Upper lobe of right lung (tissue), 1 donor: ENCODE results near the gene FYN. TPM values are rescaled to one million over a fixed set of nuclear protein-coding genes. Genes with fewer than 3 reads are reported as not detected.
A peak's percentile ranks its signal among the peaks of the same experiment; 100 is the strongest.
"Not testable (repeated sequence)": the region's sequence is repeated elsewhere in the genome, so short reads cannot be mapped to it uniquely, and the experiment has no call there.

Source experiments
- ATAC-seq: fragments of 200-7000 bp; cut with Tn5 transposase; one replicate; pipeline ENCODE4 v1.9.1; 2020; ENCODE audit warnings: mild to moderate bottlenecking, moderate library complexity
- DNase-seq: peaks from one replicate; pipeline ENCODE4 v3.0.0-alpha.2; 2020
- H3K27ac ChIP-seq: fragments of 200-600 bp; one replicate; pipeline ENCODE4 v1.8.0; 2022
- H3K27me3 ChIP-seq: fragments of 200-600 bp; one replicate; pipeline ENCODE4 v1.8.0; 2022; ENCODE audit warnings: mild to moderate bottlenecking
- H3K36me3 ChIP-seq: fragments of 200-600 bp; one replicate; pipeline ENCODE4 v1.8.0; 2022
- H3K4me1 ChIP-seq: fragments of 200-600 bp; one replicate; pipeline ENCODE4 v1.8.0; 2022
- H3K4me3 ChIP-seq: fragments of 200-600 bp; one replicate; pipeline ENCODE4 v1.8.0; 2022; ENCODE audit warnings: mild to moderate bottlenecking
- H3K9me3 ChIP-seq: fragments of 200-600 bp; one replicate; pipeline ENCODE4 v1.8.0; 2022
- CTCF ChIP-seq: fragments of 200-600 bp; IDR thresholded peaks from one replicate; pipeline ENCODE4 v1.8.0; 2022; ENCODE audit warnings: antibody characterized with exemption
- intact Hi-C: fragments of 100-400 bp; cut with DNase I; formaldehyde crosslinking; loops from one replicate; pipeline ENCODE4 v1.11.0; 2022
- total RNA-seq: library from RNA; stranded (reverse); fragmentation: NEBNext Ultra II Directional; extraction: Animal tissue kit (Norgen Biotek cat#: 25700); gene quantifications from one replicate; pipeline ENCODE4 v1.2.1, GENCODE V29; 2021
- donor health status: DM: no; HTN: yes; CAD: no; lungs with severe emphysema.

Gene FYN
- total RNA-seq, 1 donor from 2014 or later: 115 TPM

GRCh38 chr6:111685058-111685457 lies 188.2 kb downstream of the FYN start:
- no peak for TF ChIP-seq CTCF
- no peak for ATAC-seq
- peaks cover 41% of the 10 kb centered on the region for H3K4me1 ChIP-seq
- H3K36me3 ChIP-seq: peaks cover 5% of the 10 kb centered on the region
- H3K9me3 ChIP-seq: no peaks in the 10 kb centered on the region
- H3K27me3 ChIP-seq: no peaks in the 10 kb centered on the region
- no peak for DNase-seq
- no peak overlapping the region for H3K4me3 ChIP-seq
- H3K27ac ChIP-seq: peak overlapping the region; percentile 70
- intact Hi-C loops: no loop called here

- H3K4me3 ChIP-seq: no peak overlapping the region
- TF ChIP-seq CTCF: no peak
- H3K27me3 ChIP-seq: no peaks in the 10 kb centered on the region
- no peaks in the 10 kb centered on the region for H3K9me3 ChIP-seq
- intact Hi-C loops: no loop called here
- peaks cover 5% of the 10 kb centered on the region for H3K36me3 ChIP-seq
- peak overlapping the region; percentile 70 for H3K27ac ChIP-seq
- no peak for DNase-seq
- ATAC-seq: no peak
- peaks cover 41% of the 10 kb centered on the region for H3K4me1 ChIP-seq
Observed at GRCh38 chr6:111683749-111684267, 189.4 kb downstream of the FYN start.

GRCh38 chr6:111683157-111683556 lies 190.1 kb downstream of the FYN start:
- Histone ChIP-seq H3K36me3 (peaks cover under 1% of the 10 kb centered on the region), H3K4me1 (peaks cover 41% of the 10 kb centered on the region), H3K27ac (peak overlapping the region; percentile 70), H3K4me3 (no peak overlapping the region), H3K9me3 (no peaks in the 10 kb centered on the region), H3K27me3 (no peaks in the 10 kb centered on the region)
- ATAC-seq (no peak), DNase-seq (no peak)
- intact Hi-C loops: no loop called here
- no peak for TF ChIP-seq CTCF

GRCh38 chr6:111681860-111682259 lies 191.4 kb downstream of the FYN start:
- TF ChIP-seq CTCF: no peak
- H3K27me3 ChIP-seq: no peaks in the 10 kb centered on the region
- H3K4me3 ChIP-seq: no peak overlapping the region
- no peaks in the 10 kb centered on the region for H3K36me3 ChIP-seq
- H3K9me3 ChIP-seq: no peaks in the 10 kb centered on the region
- intact Hi-C loops: no loop called here
- ATAC-seq (no peak), DNase-seq (no peak)
- peaks cover 34% of the 10 kb centered on the region for H3K4me1 ChIP-seq
- H3K27ac ChIP-seq: no peak overlapping the region

- H3K9me3 ChIP-seq, intact Hi-C loops, H3K36me3 ChIP-seq, DNase-seq, H3K27me3 ChIP-seq, H3K4me3 ChIP-seq, H3K27ac ChIP-seq, ATAC-seq: not testable (repeated sequence)
- H3K4me1 ChIP-seq: peaks cover 26% of the 10 kb centered on the region
Observed at GRCh38 chr6:111680811-111681609, 192.2 kb downstream of the FYN start.

- H3K27ac ChIP-seq: no peak overlapping the region
- H3K36me3 ChIP-seq: no peaks in the 10 kb centered on the region
- intact Hi-C loops: no loop called here
- TF ChIP-seq CTCF: no peak
- peaks cover 19% of the 10 kb centered on the region for H3K4me1 ChIP-seq
- no peaks in the 10 kb centered on the region for H3K27me3 ChIP-seq
- DNase-seq (no peak), ATAC-seq (no peak)
- H3K4me3 ChIP-seq: no peak overlapping the region
- no peaks in the 10 kb centered on the region for H3K9me3 ChIP-seq
Observed at GRCh38 chr6:111680015-111680712, 193.1 kb downstream of the FYN start.
